ENCODE data around the gene CX3CL1.
"Not testable (repeated sequence)": the region's sequence is repeated elsewhere in the genome, so short reads cannot be mapped to it uniquely, and the experiment has no call there.

CX3CL1 gene

DNA sequence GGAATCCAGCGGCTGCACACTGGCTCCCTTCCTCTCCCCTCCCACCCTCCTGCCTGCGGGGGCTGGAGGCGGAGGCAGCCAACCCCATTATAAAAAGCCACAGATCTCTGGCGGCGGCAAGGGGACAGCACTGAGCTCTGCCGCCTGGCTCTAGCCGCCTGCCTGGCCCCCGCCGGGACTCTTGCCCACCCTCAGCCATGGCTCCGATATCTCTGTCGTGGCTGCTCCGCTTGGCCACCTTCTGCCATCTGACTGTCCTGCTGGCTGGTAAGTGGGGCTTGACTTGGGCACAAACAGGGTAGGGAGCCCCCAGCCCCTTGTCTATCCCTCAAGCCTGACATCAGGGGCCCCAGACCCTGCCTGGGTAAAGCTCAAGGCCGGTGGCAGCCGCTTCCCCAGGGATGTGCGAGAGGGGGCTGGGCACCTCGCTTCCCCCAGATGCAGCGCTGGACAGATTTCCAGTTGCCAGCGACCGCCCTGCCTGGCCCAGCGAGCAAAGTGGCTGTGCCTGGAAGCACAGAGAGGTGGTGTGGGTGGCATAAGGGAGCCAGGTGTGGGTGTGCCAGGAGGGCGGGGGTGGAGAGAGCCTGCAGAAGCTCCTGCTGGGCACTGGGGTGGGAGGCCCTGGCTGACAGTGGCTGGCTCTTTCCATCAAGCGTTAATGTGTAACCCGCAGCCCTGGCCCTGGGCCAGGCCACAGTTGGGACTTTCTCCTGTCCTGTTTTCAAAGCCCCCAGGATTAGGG lies at the start of gene CX3CL1:
Gene CX3CL1 (plus strand): TSS at position 119 of the 745 bp plus-strand sequence. CDS start 79 bp downstream, at position 198.
- DNase-seq = no peak

DNA sequence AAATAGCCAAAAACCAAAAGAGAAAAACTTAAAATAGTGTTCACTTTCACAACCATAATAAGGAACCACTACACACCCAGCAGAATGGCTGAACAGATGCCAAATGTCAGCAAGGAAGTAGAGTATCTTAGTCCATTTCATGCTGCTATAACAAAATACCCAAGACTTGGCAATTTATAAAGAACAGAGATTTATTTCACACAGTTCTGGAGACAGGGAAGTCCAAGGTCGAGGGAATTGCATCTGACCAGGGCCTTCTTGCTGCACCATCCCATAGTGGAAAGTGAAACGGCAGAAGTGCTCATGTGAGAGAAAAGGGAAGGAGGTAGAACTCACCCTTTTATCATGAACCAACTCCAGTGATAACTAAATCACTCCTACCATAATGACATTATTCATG lies 47.5 kb upstream of the CX3CL1 start:
- DNase-seq = no peak

DNA sequence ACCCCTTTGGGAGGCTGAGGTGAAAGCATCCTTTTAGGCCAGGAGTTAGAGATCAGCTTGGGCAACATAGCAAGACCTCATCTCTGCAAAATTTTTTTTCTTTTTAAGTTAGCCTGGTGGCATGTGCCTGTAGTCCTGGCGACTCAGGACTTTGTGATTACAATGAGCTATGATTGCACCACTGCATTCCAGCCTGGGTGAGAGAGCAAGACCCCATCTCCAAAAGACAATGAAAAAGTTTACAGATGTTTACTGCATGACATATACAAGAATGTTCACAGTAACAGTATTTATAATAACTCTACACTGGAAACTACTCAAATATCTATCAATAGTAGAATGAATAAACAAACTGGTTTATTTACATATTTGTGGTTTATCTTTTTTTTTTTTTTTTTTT lies 46.8 kb upstream of the CX3CL1 start:
- DNase-seq = no peak

GRCh38 chr16:57329718-57330327 lies 42.5 kb upstream of the CX3CL1 start:
- DNase-seq = no peak

- DNase-seq = no peak
Measured at GRCh38 chr16:57331355-57331754, 40.9 kb upstream of the CX3CL1 start.

- DNase-seq = no peak
Measured at GRCh38 chr16:57333402-57333801, 38.9 kb upstream of the CX3CL1 start.

- DNase-seq = no peak
Measured at GRCh38 chr16:57335366-57335765, 36.9 kb upstream of the CX3CL1 start.

GRCh38 chr16:57341062-57341440 lies 31.2 kb upstream of the CX3CL1 start:
- no peak for DNase-seq

GRCh38 chr16:57341441-57342303 lies 30.6 kb upstream of the CX3CL1 start:
- no peak for DNase-seq

DNA sequence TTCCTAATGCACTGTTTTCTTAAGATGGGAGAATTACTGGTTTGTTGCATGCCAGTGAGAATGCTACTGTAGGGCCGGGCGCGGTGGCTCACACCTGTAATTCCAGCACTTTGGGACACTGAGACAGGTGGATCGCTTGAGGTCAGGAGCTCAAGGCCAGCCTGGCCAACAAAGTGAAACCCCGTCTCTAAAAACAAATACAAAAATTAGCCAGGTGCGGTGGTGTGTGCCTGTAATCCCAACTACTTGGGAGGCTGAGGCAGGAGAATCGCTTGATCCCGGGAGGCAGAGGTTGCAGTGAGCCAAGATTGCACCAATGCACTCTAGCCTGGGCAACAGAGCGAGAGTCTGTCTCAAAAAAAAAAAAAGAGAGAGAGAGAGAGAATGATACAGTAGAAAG lies 29.7 kb upstream of the CX3CL1 start:
- not testable (repeated sequence) for DNase-seq

DNA sequence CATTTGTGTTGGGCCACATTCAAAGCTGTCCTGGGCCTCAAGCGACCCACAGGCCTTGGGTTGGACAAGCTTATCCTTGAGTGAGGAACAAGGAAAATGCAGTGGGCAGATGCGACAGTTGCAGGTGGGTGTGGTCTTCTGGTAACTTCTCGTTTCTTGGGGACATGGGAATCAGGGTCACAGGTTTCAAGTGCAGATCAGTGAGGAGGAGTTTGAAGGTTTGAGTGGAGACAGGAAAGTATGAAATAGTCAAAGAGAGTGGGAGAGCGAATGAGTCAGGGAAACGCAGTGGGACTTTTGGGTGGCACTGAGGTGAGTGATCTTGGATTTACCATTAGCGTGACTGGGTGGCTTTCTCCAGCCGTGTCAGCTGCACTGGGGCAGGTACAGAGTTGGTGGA lies 29.1 kb upstream of the CX3CL1 start:
- DNase-seq = no peak

DNA sequence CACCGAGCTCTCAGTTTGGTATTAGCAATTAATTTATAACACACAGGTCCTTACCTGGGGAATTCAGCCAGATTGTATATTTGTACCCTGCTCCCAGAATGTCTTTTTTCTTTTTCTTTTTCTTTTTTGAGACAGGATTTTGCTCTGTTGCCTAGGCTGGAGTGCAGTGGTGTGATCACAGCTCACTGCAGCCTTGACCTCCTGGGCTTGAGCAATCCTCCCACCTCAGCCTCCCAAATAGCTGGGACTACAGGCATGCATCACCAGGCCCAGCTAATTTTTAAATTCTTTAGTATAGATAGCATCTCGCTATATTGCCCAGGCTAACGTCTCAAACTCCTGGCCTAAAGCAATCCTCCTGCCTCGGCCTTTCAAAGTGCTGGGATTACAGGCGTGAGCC lies 28.2 kb upstream of the CX3CL1 start:
- DNase-seq = not testable (repeated sequence)

GRCh38 chr16:57345021-57345420 lies 27.3 kb upstream of the CX3CL1 start:
- no peak for DNase-seq

GRCh38 chr16:57345666-57346204 lies 26.6 kb upstream of the CX3CL1 start:
- DNase-seq = no peak

GRCh38 chr16:57347858-57348257 lies 24.4 kb upstream of the CX3CL1 start:
- no peak for DNase-seq

- DNase-seq = no peak
Measured at GRCh38 chr16:57348327-57348726, 24.0 kb upstream of the CX3CL1 start.

DNA sequence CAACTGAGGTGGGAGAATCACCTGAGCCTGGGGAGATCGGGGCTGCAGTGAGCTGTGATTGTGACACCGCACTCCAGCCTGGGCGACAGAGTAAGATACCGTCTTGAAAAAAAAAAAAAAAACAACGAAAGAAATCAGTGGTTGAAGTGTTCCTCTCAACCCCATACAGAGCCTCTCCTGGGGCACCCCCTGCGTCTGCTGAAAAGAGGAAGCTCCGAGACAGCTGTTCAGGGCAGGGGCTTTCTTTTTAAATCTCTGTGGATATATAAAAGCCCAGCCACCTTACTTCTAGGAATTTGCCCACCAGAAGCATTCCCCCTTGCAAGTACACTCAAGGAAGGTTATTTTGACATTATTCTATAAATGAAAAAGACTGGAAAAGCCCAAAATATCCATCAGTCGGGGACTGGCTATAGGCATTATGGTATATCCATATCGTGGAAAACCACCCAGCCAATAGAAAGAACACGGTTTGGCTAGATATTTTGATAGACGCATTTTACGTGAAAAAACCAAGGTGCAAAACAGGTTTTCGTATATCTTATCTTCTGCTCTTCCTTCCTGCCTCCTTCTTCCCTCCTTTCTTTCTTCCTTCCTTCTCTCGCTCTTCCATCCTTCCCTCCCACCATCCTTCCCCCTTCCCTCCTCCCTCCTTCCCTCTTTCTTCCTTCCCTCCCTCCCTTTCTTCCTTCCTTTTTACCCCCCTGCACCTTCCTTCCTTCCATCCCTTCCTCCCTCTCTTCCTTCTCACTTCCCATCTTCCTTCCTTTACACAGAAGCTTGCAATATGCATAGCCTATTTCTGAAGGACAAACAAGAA lies 22.9 kb upstream of the CX3CL1 start:
- DNase-seq = no peak

GRCh38 chr16:57352636-57353047 lies 19.6 kb upstream of the CX3CL1 start:
- no peak for DNase-seq

- no peak for DNase-seq
Measured at GRCh38 chr16:57354311-57354710, 18.0 kb upstream of the CX3CL1 start.

GRCh38 chr16:57355898-57356414 lies 16.3 kb upstream of the CX3CL1 start:
- no peak for DNase-seq

DNA sequence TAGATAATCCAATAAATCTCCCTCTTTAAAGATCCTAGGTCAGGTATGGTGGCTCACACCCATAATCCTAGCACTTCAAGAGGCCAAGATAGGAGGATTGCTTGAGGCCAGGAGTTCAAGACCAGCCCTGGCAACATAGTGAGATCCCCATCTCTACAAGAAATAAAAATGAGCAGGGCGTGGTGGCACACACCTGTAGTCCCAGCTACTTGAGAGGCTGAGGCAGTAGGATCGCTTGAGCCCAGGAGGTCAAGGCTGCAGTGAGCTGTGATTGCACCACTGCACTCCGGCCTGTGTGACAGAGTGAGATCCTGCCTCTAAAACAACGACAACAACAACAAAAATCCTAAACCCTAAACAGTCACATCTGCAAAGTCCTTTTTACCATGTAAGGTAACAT lies 15.7 kb upstream of the CX3CL1 start:
- no peak for DNase-seq

DNA sequence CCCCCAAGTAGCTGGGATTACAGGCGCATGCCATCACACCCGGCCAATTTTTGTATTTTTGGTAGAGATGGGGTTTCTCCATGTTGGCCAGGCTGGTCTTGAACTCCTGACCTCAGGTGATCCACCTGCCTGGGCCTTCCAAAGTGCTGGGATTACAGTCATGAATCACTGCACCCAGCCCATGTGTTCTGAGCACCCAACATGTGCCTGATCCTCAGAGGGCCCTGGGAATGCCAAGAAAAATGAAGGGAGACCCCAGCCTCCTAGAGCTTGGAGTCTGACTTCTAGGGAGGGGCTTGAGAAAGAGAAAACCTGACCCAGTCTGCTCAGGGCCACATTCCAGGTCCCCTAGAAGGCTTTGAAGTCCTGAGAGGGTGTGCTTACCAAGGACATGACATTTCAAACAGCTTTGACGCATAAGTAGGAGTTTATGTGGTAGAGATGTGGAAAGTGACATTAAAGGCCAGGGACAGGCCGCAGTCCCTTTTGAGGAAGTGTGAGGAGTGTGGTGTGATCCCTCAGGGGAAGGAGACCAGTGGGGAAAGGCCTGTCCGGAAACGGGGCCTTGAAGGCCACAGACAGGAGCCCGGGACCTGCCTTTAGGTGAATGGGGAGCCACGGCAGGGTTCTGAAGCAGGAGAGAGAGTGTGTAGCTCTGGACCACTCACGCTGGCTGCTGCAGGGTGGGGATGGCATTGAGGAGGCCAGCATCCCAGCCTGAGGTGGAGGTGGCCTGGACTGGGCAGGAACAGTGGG lies 14.8 kb upstream of the CX3CL1 start:
- DNase-seq = no peak

All from NCI-H446 treated with DMSO at 0.1 percent for 48 hours (cell line).